22Rv1 (cell line): Measurements from ENCODE around the gene ALG1.

ENCODE experiments used
- CTCF ChIP-seq: fragments of 450-650 bp; IDR thresholded peaks from 2 replicates; pipeline ENCODE4 v1.5.1; 2017; ENCODE audit warnings: mild to moderate bottlenecking
- ZFX ChIP-seq: fragments of 450-650 bp; IDR thresholded peaks from 2 replicates; pipeline ENCODE4 v1.6.1; 2017; ENCODE audit warnings: antibody characterized with exemption, borderline replicate concordance

- no peak for TF ChIP-seq CTCF
- TF ChIP-seq ZFX, result no peak
Observed at GRCh38 chr16:5054876-5055865, 16.5 kb upstream of the ALG1 start.
